Thoracic aorta (tissue), 2 donors: ENCODE data around the gene RHOF. TPM values are rescaled to one million over a fixed set of nuclear protein-coding genes. Genes with fewer than 3 reads are reported as not detected.
"Not testable (repeated sequence)": the region's sequence is repeated elsewhere in the genome, so short reads cannot be mapped to it uniquely, and the experiment has no call there.

ENCODE experiments used
- ATAC-seq: fragments of 150-250 bp; one replicate; pipeline ENCODE4 v1.8.0; 2017; ENCODE audit warnings: low read depth; ENCODE audit not compliant: insufficient number of reproducible peaks, low FRiP score
- DNase-seq: peaks from one replicate; pipeline ENCODE4 v3.0.0-alpha.2; 2020; ENCODE audit warnings: low spot score
- H3K27ac ChIP-seq, 2 donors: fragments of 200-600 bp; sonication (generic); 1 replicate in 1 of 2; 2 replicates in 1 of 2; pipeline ENCODE4 v1.5.1; 2016; ENCODE audit warnings: mild to moderate bottlenecking in 2 of 2, moderate library complexity in 2 of 2
- H3K27me3 ChIP-seq: fragments of 200-600 bp; sonication (generic); replicated peaks from 2 replicates; pipeline ENCODE4 v1.6.0; 2016; ENCODE audit warnings: mild to moderate bottlenecking; ENCODE audit not compliant: insufficient read depth
- H3K36me3 ChIP-seq: fragments of 200-600 bp; sonication (generic); one replicate; pipeline ENCODE4 v1.5.1; 2016
- H3K4me1 ChIP-seq, 2 donors: fragments of 200-600 bp; sonication (generic); 1 replicate in 1 of 2; 2 replicates in 1 of 2; pipeline versions ENCODE4 v1.5.1 to v1.6.0; 2016; ENCODE audit warnings: low read depth in 2 of 2, mild to moderate bottlenecking in 1 of 2; ENCODE audit not compliant: control insufficient read depth in 1 of 2
- H3K4me3 ChIP-seq: fragments of 200-600 bp; sonication (generic); 2 replicates; pipeline ENCODE4 v1.5.1; 2016; ENCODE audit warnings: mild to moderate bottlenecking
- H3K9me3 ChIP-seq: fragments of 200-600 bp; sonication (generic); 2 replicates; pipeline ENCODE4 v1.5.1; 2016
- total RNA-seq, 2 donors: library from RNA; depleted of rRNA; stranded (reverse); fragments of >200 nt; gene quantifications; one replicate each; pipeline versions ENCODE4 v1.1.0 to v1.2.3, GENCODE V29; 2016
- TF ChIP-seq, protein P1 (sequence below): fragments of 200-600 bp; sonication (generic); IDR thresholded peaks from one replicate; pipeline ENCODE4 v1.5.1; 2019; ENCODE audit warnings: antibody characterized with exemption

The RHOF gene
- total RNA-seq, 2 donors from 2014 or later, result 12.0 to 30.2 TPM

DNA sequence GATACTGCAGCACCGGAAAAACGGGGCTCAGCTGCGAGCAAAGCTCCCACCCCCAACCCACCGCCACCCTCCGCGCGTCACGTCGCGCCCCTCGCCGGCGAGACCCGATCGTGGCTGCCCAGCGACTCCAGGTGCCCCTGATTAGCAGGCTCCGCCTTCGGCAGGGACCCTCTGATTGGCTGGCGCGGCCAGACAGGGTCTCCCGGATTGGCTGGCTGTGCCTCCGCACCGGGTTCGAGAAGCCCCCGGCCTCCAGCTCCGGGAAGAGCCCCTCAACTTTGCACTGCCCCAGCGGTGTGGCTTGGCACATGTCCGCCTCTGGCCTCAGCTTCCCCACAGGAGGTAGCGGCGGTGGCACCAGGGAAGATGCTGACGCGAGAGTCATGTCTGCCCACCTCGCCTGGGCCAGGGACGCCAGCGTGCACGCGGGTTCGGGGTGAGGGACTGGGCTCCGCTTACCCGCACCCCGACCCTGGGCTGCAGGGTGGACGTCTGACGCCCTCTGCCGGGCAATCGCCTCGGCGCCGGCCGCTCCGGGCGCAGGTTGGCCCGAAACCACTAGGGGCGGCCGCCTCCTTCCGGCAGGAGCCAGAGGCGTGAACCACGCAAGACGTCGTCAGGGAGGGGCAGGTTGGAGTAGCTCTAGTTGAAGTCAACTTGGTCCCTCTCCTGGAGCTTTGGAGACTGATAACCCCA is 498 bp upstream of the RHOF start:
- Histone ChIP-seq H3K27ac (peak overlapping the region; percentile 57 to 97), H3K4me1 (peaks cover 38 to 56% of the 10 kb centered on the region in 2 donors), H3K36me3 (peaks cover 3% of the 10 kb centered on the region), H3K27me3 (no peaks in the 10 kb centered on the region), H3K9me3 (no peaks in the 10 kb centered on the region), H3K4me3 (peak overlapping the region; percentile 77)
- DNase-seq (no peak), ATAC-seq (peak; percentile 49)
- TF ChIP-seq, protein P1, sequence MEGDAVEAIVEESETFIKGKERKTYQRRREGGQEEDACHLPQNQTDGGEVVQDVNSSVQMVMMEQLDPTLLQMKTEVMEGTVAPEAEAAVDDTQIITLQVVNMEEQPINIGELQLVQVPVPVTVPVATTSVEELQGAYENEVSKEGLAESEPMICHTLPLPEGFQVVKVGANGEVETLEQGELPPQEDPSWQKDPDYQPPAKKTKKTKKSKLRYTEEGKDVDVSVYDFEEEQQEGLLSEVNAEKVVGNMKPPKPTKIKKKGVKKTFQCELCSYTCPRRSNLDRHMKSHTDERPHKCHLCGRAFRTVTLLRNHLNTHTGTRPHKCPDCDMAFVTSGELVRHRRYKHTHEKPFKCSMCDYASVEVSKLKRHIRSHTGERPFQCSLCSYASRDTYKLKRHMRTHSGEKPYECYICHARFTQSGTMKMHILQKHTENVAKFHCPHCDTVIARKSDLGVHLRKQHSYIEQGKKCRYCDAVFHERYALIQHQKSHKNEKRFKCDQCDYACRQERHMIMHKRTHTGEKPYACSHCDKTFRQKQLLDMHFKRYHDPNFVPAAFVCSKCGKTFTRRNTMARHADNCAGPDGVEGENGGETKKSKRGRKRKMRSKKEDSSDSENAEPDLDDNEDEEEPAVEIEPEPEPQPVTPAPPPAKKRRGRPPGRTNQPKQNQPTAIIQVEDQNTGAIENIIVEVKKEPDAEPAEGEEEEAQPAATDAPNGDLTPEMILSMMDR, result peak; percentile 98

DNA sequence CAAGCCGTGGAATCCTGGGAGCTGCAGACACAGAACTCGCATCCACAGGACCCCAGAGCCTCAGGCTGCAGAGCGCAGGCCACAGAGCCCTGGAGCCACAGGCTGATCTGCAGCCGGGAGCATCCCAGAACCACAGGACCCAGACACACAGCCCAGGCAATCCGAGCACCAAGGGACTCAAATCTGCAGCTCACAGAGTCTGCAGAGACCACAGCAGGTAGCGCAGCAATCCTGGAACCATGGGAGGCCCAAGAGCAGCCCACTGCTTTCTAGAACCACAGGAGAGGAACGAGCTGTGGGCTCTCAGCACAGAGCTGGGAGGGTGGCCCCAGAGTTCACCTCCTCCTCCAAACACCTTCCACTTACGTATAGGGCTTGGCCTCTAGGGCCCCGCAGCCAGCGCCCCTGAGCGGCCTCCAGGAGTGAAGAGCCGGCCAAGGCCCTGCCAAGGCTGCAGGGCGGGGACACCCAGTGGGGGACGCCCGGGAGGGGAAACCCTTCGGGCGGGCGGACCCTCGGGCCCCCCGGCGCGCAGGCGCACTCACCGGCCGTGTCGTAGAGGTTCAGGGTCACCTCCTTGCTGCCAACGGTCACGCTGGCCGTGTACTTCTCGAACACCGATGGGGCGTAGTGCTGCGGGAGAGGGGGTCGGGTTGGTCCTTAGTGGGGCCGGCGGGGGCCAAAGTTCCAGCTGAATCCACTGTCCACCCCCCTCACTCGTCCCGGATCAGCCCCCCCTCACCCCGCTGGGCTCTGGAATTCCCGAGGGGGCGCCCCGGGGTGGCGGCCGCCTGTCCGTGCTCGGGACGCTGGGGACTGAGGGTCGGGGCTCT is 665 bp downstream of the RHOF start:
- Histone ChIP-seq H3K4me1 (peaks cover 27 to 45% of the 10 kb centered on the region in 2 donors), H3K4me3 (peak overlapping the region; percentile 77), H3K27ac (peak overlapping the region in 1 of 2 donors; percentile 10), H3K36me3 (peaks cover 3% of the 10 kb centered on the region), H3K9me3 (no peaks in the 10 kb centered on the region), H3K27me3 (no peaks in the 10 kb centered on the region)
- DNase-seq, result no peak
- no peak for ATAC-seq
- TF ChIP-seq, protein P1, result no peak

DNA sequence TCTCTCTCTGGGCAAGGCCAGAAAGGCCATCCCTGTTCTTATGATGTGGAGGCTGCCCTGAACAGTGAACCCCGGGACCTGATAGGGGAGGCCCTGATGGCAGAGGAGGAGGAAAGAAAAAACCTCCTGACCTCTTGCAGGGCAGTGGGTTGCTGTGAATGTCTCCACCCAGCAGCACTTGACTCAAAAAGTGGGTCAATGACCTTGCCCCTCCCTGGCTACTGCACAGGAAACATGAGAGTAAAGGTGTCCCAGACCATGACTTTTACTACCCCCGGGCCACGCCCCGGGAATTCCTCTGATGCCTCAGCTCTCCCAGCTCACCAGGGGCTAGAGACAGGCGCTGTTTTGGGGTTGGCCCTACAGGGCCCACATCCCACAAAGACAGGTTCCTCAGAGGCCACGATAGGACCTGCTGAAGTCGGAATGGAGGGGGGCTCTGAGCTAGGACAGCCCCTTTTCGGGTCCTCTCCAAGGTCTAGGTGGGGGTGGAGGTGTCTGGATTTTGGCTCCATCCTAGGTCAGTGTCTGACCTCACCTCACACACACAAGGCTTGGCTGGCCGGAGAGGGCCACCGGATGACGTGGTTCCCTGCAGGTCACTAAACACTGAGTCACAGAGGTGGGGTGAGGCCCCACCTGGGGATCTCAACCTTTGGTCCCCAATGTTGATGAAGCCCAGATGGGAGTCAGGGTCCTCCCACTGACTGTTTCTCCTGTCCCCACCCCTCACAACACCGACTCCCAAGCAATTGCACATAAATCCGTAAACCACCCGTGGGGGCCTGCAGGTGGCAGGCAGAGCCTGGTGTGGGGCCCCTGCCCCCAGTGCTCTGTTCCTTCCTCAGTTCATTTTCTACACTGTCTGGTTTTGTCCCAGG is 1.6 kb downstream of the RHOF start:
- ATAC-seq, result no peak
- H3K27ac ChIP-seq, result no peak overlapping the region

DNA sequence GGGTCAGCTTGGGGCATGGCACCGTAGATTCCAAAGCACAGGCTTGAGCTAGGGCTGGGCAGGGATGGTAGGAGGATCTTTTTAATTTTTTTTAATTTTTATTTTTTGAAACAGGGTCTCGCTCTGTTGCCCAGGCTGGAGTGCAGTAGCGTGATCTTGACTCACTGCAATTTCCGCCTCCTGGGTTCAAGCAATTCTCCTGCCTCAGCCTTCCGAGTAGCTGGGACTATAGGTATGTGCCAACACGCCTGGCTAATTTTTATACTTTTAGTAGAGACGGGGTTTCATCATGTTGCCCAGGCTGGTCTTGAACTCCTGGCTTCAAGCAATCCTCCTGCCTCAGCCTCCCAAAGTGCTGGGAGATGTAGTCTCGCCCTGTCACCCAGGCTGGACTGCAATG is 2.7 kb downstream of the RHOF start:
- not testable (repeated sequence) for H3K27me3 ChIP-seq, H3K4me3 ChIP-seq, H3K9me3 ChIP-seq, H3K36me3 ChIP-seq, DNase-seq, ATAC-seq, H3K27ac ChIP-seq
- H3K4me1 ChIP-seq, result peaks cover 15 to 27% of the 10 kb centered on the region in 2 donors

More for the DNA sequence above, 1.6 kb downstream of the RHOF start:
- peaks cover 3% of the 10 kb centered on the region for H3K36me3 ChIP-seq
- peak overlapping the region; percentile 77 for H3K4me3 ChIP-seq
- H3K9me3 ChIP-seq, result no peaks in the 10 kb centered on the region
- TF ChIP-seq, protein P1, result no peak
- H3K27me3 ChIP-seq, result no peaks in the 10 kb centered on the region
- DNase-seq, result no peak
- H3K4me1 ChIP-seq, result peaks cover 23 to 39% of the 10 kb centered on the region in 2 donors

DNA sequence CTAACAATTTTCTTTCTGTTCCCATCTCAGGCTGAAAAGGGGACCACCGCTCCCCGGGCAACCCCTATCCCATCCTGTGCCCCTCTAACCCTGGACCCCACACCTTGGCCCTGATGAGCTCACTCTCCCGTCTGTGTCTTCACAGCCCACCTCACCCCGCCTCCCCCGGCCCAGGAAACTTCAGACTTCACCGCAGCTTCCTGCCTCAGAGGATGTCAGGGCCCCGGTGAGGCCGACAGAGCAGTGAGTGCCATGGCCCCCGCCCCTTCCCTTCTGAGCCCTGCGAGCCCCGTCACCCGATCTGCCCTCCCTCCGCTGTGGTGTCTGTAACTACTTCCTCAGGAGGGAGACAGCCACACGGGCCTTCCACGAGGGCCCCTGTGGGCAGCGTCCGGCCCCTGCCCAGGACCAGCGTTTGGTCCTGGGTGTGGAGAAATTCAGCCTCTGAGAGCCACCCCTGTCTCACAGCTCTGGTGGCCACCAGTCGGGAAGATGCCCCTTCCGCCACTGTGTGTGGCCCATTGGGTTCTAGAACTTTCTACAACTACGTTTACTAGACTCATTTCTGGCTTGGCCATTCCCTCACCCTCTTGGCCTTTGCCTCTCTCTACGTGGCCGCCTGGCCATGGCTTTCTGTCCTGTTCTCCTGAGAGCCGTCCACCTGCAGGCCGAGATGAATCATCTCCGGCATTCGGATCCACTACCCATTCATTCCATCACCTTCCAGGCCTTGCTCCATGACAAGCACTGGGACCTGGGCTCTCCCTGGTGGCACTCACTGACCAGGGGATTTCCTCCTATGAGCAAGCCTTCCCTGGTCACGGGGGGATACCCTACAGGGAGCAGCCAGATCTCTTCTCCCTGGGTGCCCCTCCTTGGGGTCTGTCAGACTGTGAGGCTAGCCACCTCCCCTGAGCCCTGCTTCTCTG is 3.4 kb downstream of the RHOF start:
- no peak for DNase-seq
- no peaks in the 10 kb centered on the region for H3K9me3 ChIP-seq
- no peaks in the 10 kb centered on the region for H3K27me3 ChIP-seq
- peak overlapping the region in 1 of 2 donors; percentile 34 for H3K27ac ChIP-seq
- ATAC-seq, result no peak
- H3K4me3 ChIP-seq, result peak overlapping the region; percentile 20
- H3K4me1 ChIP-seq, result peaks cover 13 to 20% of the 10 kb centered on the region in 2 donors
- TF ChIP-seq, protein P1, result no peak
- no peaks in the 10 kb centered on the region for H3K36me3 ChIP-seq
